NCI-H82 treated with DMSO at 0.1 percent for 48 hours (cell line): Measurements from ENCODE around the gene SSH2.
"Not testable (repeated sequence)": the region's sequence is repeated elsewhere in the genome, so short reads cannot be mapped to it uniquely, and the experiment has no call there.

Source experiments
- DNase-seq: peaks from one replicate; lab custom pipeline; 2025; ENCODE audit not compliant: unreplicated experiment; lab: John Stamatoyannopoulos, UW

SSH2 gene

GRCh38 chr17:29787995-29788394 is 142.0 kb downstream of the SSH2 start:
- DNase-seq: no peak

GRCh38 chr17:29782917-29783316 is 147.1 kb downstream of the SSH2 start:
- DNase-seq: no peak

- DNase-seq: not testable (repeated sequence)
Observed at GRCh38 chr17:29779812-29780190, 150.2 kb downstream of the SSH2 start.

- peak; percentile 81 for DNase-seq
Observed at GRCh38 chr17:29778956-29779811, 150.8 kb downstream of the SSH2 start.

GRCh38 chr17:29777663-29778062 is 152.4 kb downstream of the SSH2 start:
- DNase-seq: no peak

- DNase-seq: no peak
Observed at GRCh38 chr17:29776026-29776425, 154.0 kb downstream of the SSH2 start.

GRCh38 chr17:29772981-29773380 is 157.0 kb downstream of the SSH2 start:
- DNase-seq: no peak

GRCh38 chr17:29771546-29771945 is 158.5 kb downstream of the SSH2 start:
- no peak for DNase-seq

- no peak for DNase-seq
Observed at GRCh38 chr17:29769225-29769624, 160.8 kb downstream of the SSH2 start.

- DNase-seq: no peak
Observed at GRCh38 chr17:29766796-29767327, 163.2 kb downstream of the SSH2 start.

GRCh38 chr17:29764748-29765147 is 165.3 kb downstream of the SSH2 start:
- DNase-seq: no peak

GRCh38 chr17:29764217-29764616 is 165.8 kb downstream of the SSH2 start:
- DNase-seq: no peak

- no peak for DNase-seq
Observed at GRCh38 chr17:29763273-29763672, 166.8 kb downstream of the SSH2 start.

GRCh38 chr17:29761040-29761761 is 168.8 kb downstream of the SSH2 start:
- peak; percentile 20 for DNase-seq

GRCh38 chr17:29760279-29761039 is 169.6 kb downstream of the SSH2 start:
- DNase-seq: no peak

- no peak for DNase-seq
Observed at GRCh38 chr17:29758255-29758654, 171.8 kb downstream of the SSH2 start.

- no peak for DNase-seq
Observed at GRCh38 chr17:29757788-29758187, 172.2 kb downstream of the SSH2 start.

GRCh38 chr17:29753845-29754439 is 176.1 kb downstream of the SSH2 start:
- no peak for DNase-seq

GRCh38 chr17:29749045-29749825 is 180.8 kb downstream of the SSH2 start:
- DNase-seq: no peak

GRCh38 chr17:29748400-29748799 is 181.6 kb downstream of the SSH2 start:
- no peak for DNase-seq
